ENCODE results near the gene CENPK. TPM values are rescaled to one million over a fixed set of nuclear protein-coding genes. Genes with fewer than 3 reads are reported as not detected.
"Not testable (repeated sequence)": the region's sequence is repeated elsewhere in the genome, so short reads cannot be mapped to it uniquely, and the experiment has no call there.

The CENPK gene
- 28.9 TPM for total RNA-seq (ENCODE audit: unreplicated experiment)
- long read RNA-seq, partial matches to known transcripts, result 0 of 10 reads
- long read RNA-seq, other reads (novel, unspliced or antisense), result 5 of 10 reads

GRCh38 chr5:65562731-65563701, at the start of gene CENPK, which contains the start of gene PPWD1:
Gene CENPK (minus strand): TSS chr5:65563168. CDS start chr5:65554907, 8,261 bp downstream.
Gene PPWD1 (plus strand): TSS chr5:65563296. CDS start chr5:65563311, 15 bp downstream.
- no peak for TF ChIP-seq CTCF (IDR thresholded peaks at IDR 0.05; ENCODE audit: unreplicated experiment)
- H3K9me3 Mint-ChIP-seq (ENCODE audit: unreplicated experiment), result no peaks in the 10 kb centered on the region
- H3K4me3 Mint-ChIP-seq (ENCODE audit: unreplicated experiment), result peak within 1 kb of the TSS; percentile 97
- H3K36me3 Mint-ChIP-seq (ENCODE audit: low read depth, unreplicated experiment), result no peaks in the 10 kb centered on the region
- peaks cover 9% of the 10 kb centered on the region for H3K27me3 Mint-ChIP-seq (ENCODE audit: unreplicated experiment)
- H3K27ac Mint-ChIP-seq (ENCODE audit: unreplicated experiment), result peak within 1 kb of the TSS; percentile 97
- H3K4me1 Mint-ChIP-seq (ENCODE audit: unreplicated experiment), result peaks cover 28% of the 10 kb centered on the region
- DNase-seq (ENCODE audit: low spot score), result peak; percentile 90

- no peak overlapping the region for H3K4me3 Mint-ChIP-seq (ENCODE audit: unreplicated experiment)
- H3K27ac Mint-ChIP-seq (ENCODE audit: unreplicated experiment), result no peak overlapping the region
- H3K36me3 Mint-ChIP-seq (ENCODE audit: low read depth, unreplicated experiment), result peaks cover 16% of the 10 kb centered on the region
- no peak for TF ChIP-seq CTCF (IDR thresholded peaks at IDR 0.05; ENCODE audit: unreplicated experiment)
- no peak for DNase-seq (ENCODE audit: low spot score)
- no peaks in the 10 kb centered on the region for H3K27me3 Mint-ChIP-seq (ENCODE audit: unreplicated experiment)
- H3K4me1 Mint-ChIP-seq (ENCODE audit: unreplicated experiment), result no peaks in the 10 kb centered on the region
- H3K9me3 Mint-ChIP-seq (ENCODE audit: unreplicated experiment), result no peaks in the 10 kb centered on the region
Measured at GRCh38 chr5:65612298-65612907, 49.4 kb upstream of the CENPK start.

GRCh38 chr5:65611524-65611923, 48.6 kb upstream of the CENPK start:
- no peak overlapping the region for H3K27ac Mint-ChIP-seq (ENCODE audit: unreplicated experiment)
- H3K4me3 Mint-ChIP-seq (ENCODE audit: unreplicated experiment), result no peak overlapping the region
- no peaks in the 10 kb centered on the region for H3K4me1 Mint-ChIP-seq (ENCODE audit: unreplicated experiment)
- TF ChIP-seq CTCF (IDR thresholded peaks at IDR 0.05; ENCODE audit: unreplicated experiment), result no peak
- H3K9me3 Mint-ChIP-seq (ENCODE audit: unreplicated experiment), result no peaks in the 10 kb centered on the region
- peaks cover 21% of the 10 kb centered on the region for H3K36me3 Mint-ChIP-seq (ENCODE audit: low read depth, unreplicated experiment)
- no peaks in the 10 kb centered on the region for H3K27me3 Mint-ChIP-seq (ENCODE audit: unreplicated experiment)
- no peak for DNase-seq (ENCODE audit: low spot score)

GRCh38 chr5:65601761-65602160, 38.8 kb upstream of the CENPK start:
- not testable (repeated sequence) for H3K27me3 Mint-ChIP-seq (ENCODE audit: unreplicated experiment); H3K4me1 Mint-ChIP-seq (ENCODE audit: unreplicated experiment)
- H3K36me3 Mint-ChIP-seq (ENCODE audit: low read depth, unreplicated experiment), result peaks cover 64% of the 10 kb centered on the region

GRCh38 chr5:65588694-65589093, 25.7 kb upstream of the CENPK start:
- no peak for DNase-seq (ENCODE audit: low spot score)
- H3K27me3 Mint-ChIP-seq (ENCODE audit: unreplicated experiment), result no peaks in the 10 kb centered on the region
- no peak overlapping the region for H3K27ac Mint-ChIP-seq (ENCODE audit: unreplicated experiment)
- no peaks in the 10 kb centered on the region for H3K4me1 Mint-ChIP-seq (ENCODE audit: unreplicated experiment)
- H3K9me3 Mint-ChIP-seq (ENCODE audit: unreplicated experiment), result no peaks in the 10 kb centered on the region
- TF ChIP-seq CTCF (IDR thresholded peaks at IDR 0.05; ENCODE audit: unreplicated experiment), result no peak
- H3K36me3 Mint-ChIP-seq (ENCODE audit: low read depth, unreplicated experiment), result peaks cover 24% of the 10 kb centered on the region
- H3K4me3 Mint-ChIP-seq (ENCODE audit: unreplicated experiment), result no peak overlapping the region

More at GRCh38 chr5:65601761-65602160, 38.8 kb upstream of the CENPK start:
- H3K27ac Mint-ChIP-seq (ENCODE audit: unreplicated experiment); DNase-seq (ENCODE audit: low spot score): not testable (repeated sequence)
- Mint-ChIP-seq H3K4me3 (ENCODE audit: unreplicated experiment) (peak overlapping the region; percentile 87), H3K9me3 (ENCODE audit: unreplicated experiment) (peaks cover 16% of the 10 kb centered on the region)
